Astrocyte (in vitro differentiated cells and primary cell): ENCODE results near the gene KIAA1614. TPM values are rescaled to one million over a fixed set of nuclear protein-coding genes. Genes with fewer than 3 reads are reported as not detected.
"Not testable (repeated sequence)": the region's sequence is repeated elsewhere in the genome, so short reads cannot be mapped to it uniquely, and the experiment has no call there.

ENCODE experiments used
- DNase-seq: peaks from one replicate; pipeline ENCODE4 v3.0.0-alpha.2; 2010; ENCODE audit warnings: low read depth
- FAIRE-seq: peaks from 2 replicates; lab custom pipeline; 2011; peaks lifted over from hg19 to GRCh38; lab: Jason Lieb, UNC
- H2AFZ ChIP-seq: 2 replicates; pipeline ENCODE4 v1.6.0; 2012; ENCODE audit warnings: low read depth, low read length, inconsistent platforms
- H3K27ac ChIP-seq: 2 replicates; pipeline ENCODE4 v1.5.1; 2011; ENCODE audit warnings: low read depth, low read length, inconsistent platforms
- H3K27me3 ChIP-seq: 2 replicates; pipeline ENCODE4 v1.6.0; 2011; ENCODE audit warnings: low read length, inconsistent platforms; ENCODE audit not compliant: insufficient read depth
- H3K36me3 ChIP-seq: 2 replicates; pipeline ENCODE4 v1.5.1; 2011; ENCODE audit warnings: low read length, inconsistent platforms; ENCODE audit not compliant: insufficient read depth
- H3K4me1 ChIP-seq: 2 replicates; pipeline ENCODE4 v1.5.1; 2011; ENCODE audit warnings: low read length, inconsistent platforms; ENCODE audit not compliant: insufficient read depth
- H3K4me2 ChIP-seq: 2 replicates; pipeline ENCODE4 v1.6.0; 2012; ENCODE audit warnings: low read length, inconsistent platforms
- H3K4me3 ChIP-seq: 2 replicates; pipeline ENCODE4 v1.5.1; 2011; ENCODE audit warnings: low read depth, mild to moderate bottlenecking, low read length, inconsistent platforms; ENCODE audit not compliant: insufficient read depth
- H3K79me2 ChIP-seq: 2 replicates; pipeline ENCODE4 v1.6.0; 2012; ENCODE audit warnings: mild to moderate bottlenecking, low read length, inconsistent platforms; ENCODE audit not compliant: insufficient read depth
- H3K9ac ChIP-seq: 2 replicates; pipeline ENCODE4 v1.6.0; 2012; ENCODE audit warnings: mild to moderate bottlenecking, low read length, inconsistent platforms
- H3K9me3 ChIP-seq: 2 replicates; pipeline ENCODE4 v1.5.1; 2012; ENCODE audit warnings: low read depth, mild to moderate bottlenecking, low read length, inconsistent platforms; ENCODE audit not compliant: insufficient read depth
- H4K20me1 ChIP-seq: 2 replicates; pipeline ENCODE4 v1.6.0; 2012; ENCODE audit warnings: low read length, inconsistent platforms; ENCODE audit not compliant: insufficient read depth
- H3K27ac Mint-ChIP-seq: one replicate; pipeline ENCODE4 v1.8.0; 2021; ENCODE audit warnings: mild to moderate bottlenecking, mixed read lengths; ENCODE audit not compliant: unreplicated experiment
- H3K27me3 Mint-ChIP-seq: one replicate; pipeline ENCODE4 v1.8.0; 2021; ENCODE audit warnings: low read depth, mixed read lengths; ENCODE audit not compliant: unreplicated experiment
- H3K36me3 Mint-ChIP-seq: one replicate; pipeline ENCODE4 v1.8.0; 2021; ENCODE audit warnings: low read depth, mixed read lengths; ENCODE audit not compliant: unreplicated experiment
- H3K4me1 Mint-ChIP-seq: one replicate; pipeline ENCODE4 v1.8.0; 2021; ENCODE audit warnings: low read depth, mixed read lengths; ENCODE audit not compliant: unreplicated experiment
- H3K4me3 Mint-ChIP-seq: one replicate; pipeline ENCODE4 v1.8.0; 2021; ENCODE audit warnings: mild to moderate bottlenecking, moderate library complexity, mixed read lengths; ENCODE audit not compliant: unreplicated experiment
- H3K9me3 Mint-ChIP-seq: one replicate; pipeline ENCODE4 v1.8.0; 2021; ENCODE audit warnings: mild to moderate bottlenecking, mixed read lengths; ENCODE audit not compliant: unreplicated experiment
- EZH2 ChIP-seq: IDR thresholded peaks from 2 replicates; pipeline ENCODE4 v1.6.1; 2012; ENCODE audit warnings: mild to moderate bottlenecking, low read length, inconsistent platforms; ENCODE audit not compliant: insufficient read depth
- total RNA-seq: library from RNA; stranded (reverse); gene quantifications from 2 replicates; pipeline ENCODE4 v1.2.1, GENCODE V29; 2021
- TF ChIP-seq, protein P1 (sequence below): IDR thresholded peaks from 2 replicates; pipeline ENCODE4 v1.5.1; 2011; ENCODE audit warnings: low read depth, mild to moderate bottlenecking, inconsistent platforms, low read length, moderate library complexity; ENCODE audit not compliant: insufficient read depth

KIAA1614 gene
- total RNA-seq, 1 donor from 2014 or later = 0.84 TPM

GRCh38 chr1:180954005-180954800 lies 41.5 kb downstream of the KIAA1614 start:
- Histone ChIP-seq H3K79me2 (no peaks in the 10 kb centered on the region), H4K20me1 (peaks cover 16% of the 10 kb centered on the region), H3K4me1 (peaks cover 8% of the 10 kb centered on the region), H3K27me3 (no peaks in the 10 kb centered on the region), H3K4me3 (peak overlapping the region; percentile 51), H3K9me3 (no peaks in the 10 kb centered on the region), H3K27ac (peak overlapping the region; percentile 26), H3K9ac (peak overlapping the region; percentile 60), H2AFZ (peak overlapping the region; percentile 66), H3K36me3 (no peaks in the 10 kb centered on the region), H3K4me2 (peak overlapping the region; percentile 88)
- TF ChIP-seq EZH2 = no peak
- TF ChIP-seq, protein P1, sequence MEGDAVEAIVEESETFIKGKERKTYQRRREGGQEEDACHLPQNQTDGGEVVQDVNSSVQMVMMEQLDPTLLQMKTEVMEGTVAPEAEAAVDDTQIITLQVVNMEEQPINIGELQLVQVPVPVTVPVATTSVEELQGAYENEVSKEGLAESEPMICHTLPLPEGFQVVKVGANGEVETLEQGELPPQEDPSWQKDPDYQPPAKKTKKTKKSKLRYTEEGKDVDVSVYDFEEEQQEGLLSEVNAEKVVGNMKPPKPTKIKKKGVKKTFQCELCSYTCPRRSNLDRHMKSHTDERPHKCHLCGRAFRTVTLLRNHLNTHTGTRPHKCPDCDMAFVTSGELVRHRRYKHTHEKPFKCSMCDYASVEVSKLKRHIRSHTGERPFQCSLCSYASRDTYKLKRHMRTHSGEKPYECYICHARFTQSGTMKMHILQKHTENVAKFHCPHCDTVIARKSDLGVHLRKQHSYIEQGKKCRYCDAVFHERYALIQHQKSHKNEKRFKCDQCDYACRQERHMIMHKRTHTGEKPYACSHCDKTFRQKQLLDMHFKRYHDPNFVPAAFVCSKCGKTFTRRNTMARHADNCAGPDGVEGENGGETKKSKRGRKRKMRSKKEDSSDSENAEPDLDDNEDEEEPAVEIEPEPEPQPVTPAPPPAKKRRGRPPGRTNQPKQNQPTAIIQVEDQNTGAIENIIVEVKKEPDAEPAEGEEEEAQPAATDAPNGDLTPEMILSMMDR = no peak
- Mint-ChIP-seq H3K9me3 (no peaks in the 10 kb centered on the region), H3K36me3 (peaks cover 25% of the 10 kb centered on the region), H3K4me1 (no peaks in the 10 kb centered on the region), H3K27ac (no peak overlapping the region), H3K27me3 (no peaks in the 10 kb centered on the region), H3K4me3 (no peak overlapping the region)
- DNase-seq (peak; percentile 55), FAIRE-seq (no peak)

- Histone ChIP-seq H3K9me3 (no peaks in the 10 kb centered on the region), H3K4me1 (peaks cover 8% of the 10 kb centered on the region), H3K4me3 (no peak overlapping the region), H3K27ac (no peak overlapping the region), H3K36me3 (no peaks in the 10 kb centered on the region), H2AFZ (no peak overlapping the region), H3K4me2 (peak overlapping the region; percentile 88), H3K9ac (no peak overlapping the region), H3K79me2 (no peaks in the 10 kb centered on the region), H3K27me3 (no peaks in the 10 kb centered on the region), H4K20me1 (peaks cover 16% of the 10 kb centered on the region)
- no peaks in the 10 kb centered on the region for H3K4me1 Mint-ChIP-seq
- FAIRE-seq = no peak
- H3K36me3 Mint-ChIP-seq = peaks cover 27% of the 10 kb centered on the region
- H3K27me3 Mint-ChIP-seq = no peaks in the 10 kb centered on the region
- H3K4me3 Mint-ChIP-seq = no peak overlapping the region
- no peak overlapping the region for H3K27ac Mint-ChIP-seq
- DNase-seq = no peak
- peaks cover 3% of the 10 kb centered on the region for H3K9me3 Mint-ChIP-seq
- TF ChIP-seq, protein P1 = no peak
- no peak for TF ChIP-seq EZH2
These were observed 42.1 kb downstream of the KIAA1614 start for GRCh38 chr1:180954801-180955165.

GRCh38 chr1:180956028-180956640 lies 43.4 kb downstream of the KIAA1614 start:
- Histone ChIP-seq H3K4me1 (peaks cover 8% of the 10 kb centered on the region), H3K4me2 (no peak overlapping the region), H4K20me1 (peaks cover 16% of the 10 kb centered on the region), H2AFZ (no peak overlapping the region), H3K27ac (no peak overlapping the region), H3K36me3 (no peaks in the 10 kb centered on the region), H3K27me3 (no peaks in the 10 kb centered on the region), H3K9ac (no peak overlapping the region), H3K9me3 (no peaks in the 10 kb centered on the region), H3K4me3 (no peak overlapping the region), H3K79me2 (no peaks in the 10 kb centered on the region)
- Mint-ChIP-seq H3K27me3 (no peaks in the 10 kb centered on the region), H3K36me3 (peaks cover 29% of the 10 kb centered on the region), H3K4me3 (no peak overlapping the region), H3K27ac (no peak overlapping the region), H3K9me3 (peaks cover 9% of the 10 kb centered on the region), H3K4me1 (no peaks in the 10 kb centered on the region)
- TF ChIP-seq, protein P1 = no peak
- no peak for TF ChIP-seq EZH2
- no peak for DNase-seq
- no peak for FAIRE-seq

DNA sequence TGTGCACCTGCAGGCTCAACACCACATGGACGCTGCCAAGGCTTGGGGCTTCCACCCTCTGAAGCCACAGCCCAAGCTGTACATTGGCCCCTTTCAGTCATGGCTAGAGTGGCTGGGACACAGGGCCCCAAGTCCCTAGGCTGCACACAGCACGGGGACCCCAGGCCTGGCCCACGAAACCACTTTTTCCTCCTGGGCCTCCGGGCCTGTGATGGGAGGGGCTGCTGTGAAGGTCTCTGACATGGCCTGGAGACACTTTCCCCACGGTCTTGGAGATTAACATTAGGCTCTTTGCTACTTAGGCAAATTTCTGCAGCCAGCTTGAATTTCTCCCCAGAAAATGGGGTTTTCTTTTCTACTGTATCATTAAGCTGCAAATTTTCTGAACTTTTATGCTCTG lies 46.9 kb downstream of the KIAA1614 start:
- H3K4me1 ChIP-seq, H3K4me1 Mint-ChIP-seq, H3K9me3 ChIP-seq, H3K27me3 ChIP-seq, H3K79me2 ChIP-seq, H2AFZ ChIP-seq, H3K27ac Mint-ChIP-seq, H3K9me3 Mint-ChIP-seq, DNase-seq, H3K4me3 ChIP-seq, FAIRE-seq, H3K4me3 Mint-ChIP-seq, H3K27me3 Mint-ChIP-seq, H3K4me2 ChIP-seq, H3K27ac ChIP-seq, H3K36me3 ChIP-seq, H3K9ac ChIP-seq: not testable (repeated sequence)
- H3K36me3 Mint-ChIP-seq = peaks cover 29% of the 10 kb centered on the region
- H4K20me1 ChIP-seq = peaks cover 30% of the 10 kb centered on the region
